ENCODE data around the gene LARP4B. TPM values are rescaled to one million over a fixed set of nuclear protein-coding genes. Genes with fewer than 3 reads are reported as not detected.
A peak's percentile ranks its signal among the peaks of the same experiment; 100 is the strongest.

LARP4B gene
- total RNA-seq, 1 donor from 2014 or later, result 33.1 TPM

- H3K9ac ChIP-seq, result no peak overlapping the region
- H3K79me2 ChIP-seq (ENCODE audit: low read depth), result no peaks in the 10 kb centered on the region
- H2AFZ ChIP-seq (replicated peaks), result no peak overlapping the region
- Mint-ChIP-seq H3K36me3 (peaks cover 36% of the 10 kb centered on the region), H3K4me3 (no peak overlapping the region), H3K27ac (no peak overlapping the region), H3K4me1 (no peaks in the 10 kb centered on the region), H3K9me3 (no peaks in the 10 kb centered on the region), H3K27me3 (ENCODE audit: insufficient read depth, low read depth) (peaks cover 6% of the 10 kb centered on the region)
- no peak for TF ChIP-seq EZH2phosphoT487 (IDR thresholded peaks at IDR 0.05)
- TF ChIP-seq CTCF (IDR thresholded peaks at IDR 0.05), result no peak
- no peak for DNase-seq (ENCODE audit: low spot score)
- no peak overlapping the region for H3K27ac ChIP-seq
- no peaks in the 10 kb centered on the region for H3K9me3 ChIP-seq (ENCODE audit: low read depth)
- no peak overlapping the region for H3K4me3 ChIP-seq
- H3K36me3 ChIP-seq, result peaks cover 3% of the 10 kb centered on the region
- no peaks in the 10 kb centered on the region for H3K4me1 ChIP-seq
- no peaks in the 10 kb centered on the region for H3K27me3 ChIP-seq
- H4K20me1 ChIP-seq (ENCODE audit: low read depth), result peaks cover 6% of the 10 kb centered on the region
- no peak overlapping the region for H3K4me2 ChIP-seq
- no peaks in the 10 kb centered on the region for H3F3A ChIP-seq (ENCODE audit: low read depth)
These were observed 114.1 kb downstream of the LARP4B start for GRCh38 chr10:817371-817770.

GRCh38 chr10:816958-817357 lies 114.5 kb downstream of the LARP4B start:
- H3K27ac Mint-ChIP-seq, result no peak overlapping the region

GRCh38 chr10:816091-816477 lies 115.4 kb downstream of the LARP4B start:
- Histone ChIP-seq H3F3A (ENCODE audit: low read depth) (peaks cover 5% of the 10 kb centered on the region), H3K4me1 (no peaks in the 10 kb centered on the region), H3K27me3 (no peaks in the 10 kb centered on the region), H3K9ac (no peak overlapping the region), H3K27ac (no peak overlapping the region), H3K4me2 (no peak overlapping the region), H2AFZ (replicated peaks) (no peak overlapping the region), H3K36me3 (peaks cover 11% of the 10 kb centered on the region), H3K4me3 (no peak overlapping the region), H3K9me3 (ENCODE audit: low read depth) (no peaks in the 10 kb centered on the region), H3K79me2 (ENCODE audit: low read depth) (no peaks in the 10 kb centered on the region), H4K20me1 (ENCODE audit: low read depth) (peaks cover 6% of the 10 kb centered on the region)
- H3K36me3 Mint-ChIP-seq, result peaks cover 36% of the 10 kb centered on the region
- no peaks in the 10 kb centered on the region for H3K9me3 Mint-ChIP-seq
- TF ChIP-seq EZH2 (IDR thresholded peaks at IDR 0.05) (no peak), EZH2phosphoT487 (IDR thresholded peaks at IDR 0.05) (no peak), CTCF (IDR thresholded peaks at IDR 0.05) (no peak)
- no peaks in the 10 kb centered on the region for H3K4me1 Mint-ChIP-seq
- no peak overlapping the region for H3K27ac Mint-ChIP-seq
- no peak for DNase-seq (ENCODE audit: low spot score)
- H3K27me3 Mint-ChIP-seq (ENCODE audit: insufficient read depth, low read depth), result peaks cover 6% of the 10 kb centered on the region
- H3K4me3 Mint-ChIP-seq, result no peak overlapping the region

More at GRCh38 chr10:816958-817357, 114.5 kb downstream of the LARP4B start:
- DNase-seq (ENCODE audit: low spot score), result no peak
- no peak overlapping the region for H3K9ac ChIP-seq
- H3K4me3 ChIP-seq, result no peak overlapping the region
- no peak overlapping the region for H2AFZ ChIP-seq (replicated peaks)
- Mint-ChIP-seq H3K4me3 (no peak overlapping the region), H3K4me1 (no peaks in the 10 kb centered on the region), H3K9me3 (no peaks in the 10 kb centered on the region), H3K36me3 (peaks cover 36% of the 10 kb centered on the region), H3K27me3 (ENCODE audit: insufficient read depth, low read depth) (peaks cover 6% of the 10 kb centered on the region)
- H3K79me2 ChIP-seq (ENCODE audit: low read depth), result no peaks in the 10 kb centered on the region
- no peaks in the 10 kb centered on the region for H3K27me3 ChIP-seq
- H3K36me3 ChIP-seq, result peaks cover 3% of the 10 kb centered on the region
- no peak for TF ChIP-seq EZH2phosphoT487 (IDR thresholded peaks at IDR 0.05)
- no peak overlapping the region for H3K4me2 ChIP-seq
- no peaks in the 10 kb centered on the region for H3F3A ChIP-seq (ENCODE audit: low read depth)
- H3K27ac ChIP-seq, result no peak overlapping the region
- H4K20me1 ChIP-seq (ENCODE audit: low read depth), result peaks cover 6% of the 10 kb centered on the region
- H3K9me3 ChIP-seq (ENCODE audit: low read depth), result no peaks in the 10 kb centered on the region
- no peaks in the 10 kb centered on the region for H3K4me1 ChIP-seq

- no peak overlapping the region for H3K9ac ChIP-seq
- H3K4me3 ChIP-seq, result no peak overlapping the region
- no peak overlapping the region for H3K4me2 ChIP-seq
- no peaks in the 10 kb centered on the region for H3K27me3 ChIP-seq
- peaks cover 10% of the 10 kb centered on the region for H3F3A ChIP-seq (ENCODE audit: low read depth)
- Mint-ChIP-seq H3K4me3 (no peak overlapping the region), H3K36me3 (peaks cover 36% of the 10 kb centered on the region), H3K4me1 (no peaks in the 10 kb centered on the region), H3K27ac (no peak overlapping the region), H3K27me3 (ENCODE audit: insufficient read depth, low read depth) (peaks cover 6% of the 10 kb centered on the region), H3K9me3 (no peaks in the 10 kb centered on the region)
- peaks cover 12% of the 10 kb centered on the region for H3K36me3 ChIP-seq
- no peaks in the 10 kb centered on the region for H3K79me2 ChIP-seq (ENCODE audit: low read depth)
- no peaks in the 10 kb centered on the region for H3K4me1 ChIP-seq
- H3K9me3 ChIP-seq (ENCODE audit: low read depth), result no peaks in the 10 kb centered on the region
- no peak overlapping the region for H3K27ac ChIP-seq
- peaks cover 6% of the 10 kb centered on the region for H4K20me1 ChIP-seq (ENCODE audit: low read depth)
- no peak overlapping the region for H2AFZ ChIP-seq (replicated peaks)
- TF ChIP-seq EZH2 (IDR thresholded peaks at IDR 0.05), result no peak
- TF ChIP-seq CTCF (IDR thresholded peaks at IDR 0.05), result peak; percentile 37
- no peak for TF ChIP-seq EZH2phosphoT487 (IDR thresholded peaks at IDR 0.05)
- DNase-seq (ENCODE audit: low spot score), result peak; percentile 43
These were observed 116.0 kb downstream of the LARP4B start for GRCh38 chr10:815338-816090.

All from neural progenitor cell (in vitro differentiated cells).